GM04504 (cell line): ENCODE measurements around the gene GAL3ST1.
A peak's percentile ranks its signal among the peaks of the same experiment; 100 is the strongest.
"Not testable (repeated sequence)": the region's sequence is repeated elsewhere in the genome, so short reads cannot be mapped to it uniquely, and the experiment has no call there.

Experiments used
- DNase-seq: peaks from one replicate; pipeline ENCODE4 v3.0.0-alpha.2; 2012; ENCODE audit warnings: low read depth

The GAL3ST1 gene

DNA sequence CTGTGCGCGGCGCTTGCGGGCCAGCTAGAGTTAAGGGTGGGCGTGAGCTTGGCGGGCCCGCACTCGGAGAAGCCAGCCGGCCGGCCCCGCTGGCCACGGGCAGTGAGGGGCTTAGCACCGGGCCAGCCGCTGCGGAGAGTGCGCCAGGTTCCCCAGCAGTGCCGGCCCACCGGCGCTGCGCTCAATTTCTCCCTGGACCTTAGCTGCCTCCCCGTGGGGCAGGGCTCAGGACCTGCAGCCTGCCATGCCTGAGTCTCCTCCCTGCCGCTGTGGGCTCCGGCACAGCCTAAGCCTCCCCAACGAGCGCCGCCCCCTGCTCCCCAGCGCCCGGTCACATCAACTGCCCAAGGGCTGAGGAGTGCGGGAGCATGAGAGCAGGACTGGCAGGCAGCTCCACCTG, 22.4 kb upstream of the GAL3ST1 start:
- no peak for DNase-seq

DNA sequence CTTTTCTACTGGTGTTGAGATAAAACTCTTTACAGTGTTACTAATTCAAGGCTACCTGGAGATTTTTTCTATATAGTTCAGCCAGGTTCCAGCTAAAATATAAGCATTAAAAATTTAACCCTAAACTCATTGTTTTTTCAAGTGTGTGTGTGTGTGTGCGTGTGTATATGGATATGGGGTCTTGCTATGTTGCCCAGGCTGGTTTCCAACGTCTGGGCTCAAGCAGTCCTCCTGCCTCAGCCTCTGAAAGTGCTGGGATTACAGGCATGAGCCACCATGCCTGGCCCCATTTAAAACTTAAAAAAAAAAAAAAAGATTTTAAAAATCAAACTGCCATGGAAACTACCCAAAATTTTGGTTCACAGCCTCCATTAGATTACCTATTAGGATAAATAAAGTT, 21.7 kb upstream of the GAL3ST1 start:
- DNase-seq = no peak

DNA sequence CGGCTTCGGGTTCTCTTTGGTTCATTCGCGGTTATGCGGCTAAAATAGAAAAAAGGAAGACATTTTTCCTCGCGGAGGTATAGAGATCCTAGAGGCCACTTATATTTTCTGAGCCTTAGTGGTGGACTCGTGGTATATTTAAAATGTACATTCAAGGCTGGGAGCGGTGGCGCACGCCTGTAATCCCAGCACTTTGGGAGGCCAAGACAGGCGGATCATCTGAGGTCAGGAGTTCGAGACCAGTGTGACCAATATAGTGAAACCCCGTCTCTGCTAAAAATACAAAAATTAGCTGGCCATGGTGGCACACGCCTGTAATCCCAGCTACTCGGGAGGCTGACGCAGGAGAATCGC, 17.9 kb upstream of the GAL3ST1 start:
- DNase-seq = not testable (repeated sequence)

GRCh38 chr22:30591588-30592359, 17.3 kb upstream of the GAL3ST1 start, which contains the start of gene PES1:
Gene PES1, minus strand, starts transcription at chr22:30591910. Its CDS starts 77 bp downstream, at chr22:30591833.
- DNase-seq = peak; percentile 96

DNA sequence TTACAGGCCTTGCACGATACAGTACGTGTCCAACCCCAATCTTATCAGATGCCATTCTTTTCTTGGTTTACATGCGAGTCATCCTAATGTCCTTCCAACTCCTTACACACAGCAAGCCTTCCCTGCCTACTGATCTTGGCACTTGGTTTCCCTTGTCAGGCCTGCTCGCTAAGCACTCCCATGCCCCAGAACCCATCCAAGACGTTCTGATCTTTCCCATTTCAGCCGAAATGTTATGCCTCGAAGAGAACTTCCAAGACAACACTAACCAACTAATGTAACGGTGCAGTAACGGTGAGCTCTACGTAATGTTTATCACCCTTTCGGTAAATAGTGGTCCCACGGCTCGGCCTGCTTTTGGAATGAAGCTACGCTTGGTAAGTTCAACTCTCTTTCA, 16.7 kb upstream of the GAL3ST1 start:
- no peak for DNase-seq

DNA sequence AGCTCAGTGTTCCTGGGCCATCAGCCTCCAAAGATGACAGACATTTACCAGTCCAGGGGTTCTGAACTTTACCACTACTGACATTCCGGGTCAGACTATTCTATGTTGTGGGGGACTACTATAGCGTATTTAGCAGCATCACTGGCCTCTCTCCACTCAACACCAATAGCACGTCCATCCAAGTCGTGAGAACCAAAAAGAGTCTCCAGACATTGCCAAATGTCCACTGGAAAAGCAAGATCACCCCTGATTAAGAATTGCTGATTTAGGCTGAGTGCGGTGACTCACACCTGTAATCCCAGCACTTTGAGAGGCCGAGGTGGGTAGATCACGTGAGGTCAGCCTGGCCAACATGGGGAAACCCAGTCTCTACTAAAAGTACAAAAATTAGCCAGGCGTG, 11.9 kb upstream of the GAL3ST1 start:
- DNase-seq = no peak

DNA sequence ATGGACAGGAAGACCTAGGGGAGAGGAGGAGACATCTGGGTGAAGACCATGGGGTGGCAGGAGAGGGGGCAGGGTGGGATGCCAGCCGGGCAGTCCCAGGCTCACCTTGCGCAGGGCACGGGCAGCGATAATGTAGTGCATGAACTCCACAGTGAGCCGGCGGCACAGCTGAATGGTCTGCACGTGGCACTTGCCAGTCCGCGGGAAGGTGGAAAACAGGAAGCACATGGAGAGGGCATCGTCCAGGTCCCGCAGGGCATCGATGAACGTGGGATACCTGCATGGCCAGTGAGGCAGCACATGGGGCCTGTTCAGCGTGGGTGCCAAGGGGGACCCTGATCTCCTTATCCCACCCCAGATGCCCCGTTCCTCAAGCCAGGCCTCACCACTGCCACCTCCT, 10.0 kb upstream of the GAL3ST1 start:
- DNase-seq = no peak

GRCh38 chr22:30582788-30583545, 8.5 kb upstream of the GAL3ST1 start:
- DNase-seq = no peak

DNA sequence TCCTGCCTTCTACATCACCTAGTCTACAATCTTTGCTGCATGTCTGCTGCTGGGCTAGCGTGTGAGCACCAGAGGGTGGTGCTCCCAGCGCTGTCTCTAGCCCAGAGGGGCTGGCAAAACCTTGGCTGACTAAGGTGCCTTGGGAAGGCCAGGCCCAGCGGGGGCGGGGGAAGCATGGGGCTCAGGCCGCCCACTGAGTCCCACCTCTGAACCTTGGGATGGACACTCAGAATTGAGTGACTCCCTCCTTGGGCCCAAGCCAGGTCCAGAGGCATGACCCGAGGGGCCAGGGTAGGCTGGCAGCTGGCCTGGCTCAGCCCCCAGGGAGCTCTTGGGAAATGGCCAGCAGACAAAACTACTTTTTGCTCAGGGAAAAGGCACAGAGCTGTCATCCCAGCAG, 7.6 kb upstream of the GAL3ST1 start:
- no peak for DNase-seq

DNA sequence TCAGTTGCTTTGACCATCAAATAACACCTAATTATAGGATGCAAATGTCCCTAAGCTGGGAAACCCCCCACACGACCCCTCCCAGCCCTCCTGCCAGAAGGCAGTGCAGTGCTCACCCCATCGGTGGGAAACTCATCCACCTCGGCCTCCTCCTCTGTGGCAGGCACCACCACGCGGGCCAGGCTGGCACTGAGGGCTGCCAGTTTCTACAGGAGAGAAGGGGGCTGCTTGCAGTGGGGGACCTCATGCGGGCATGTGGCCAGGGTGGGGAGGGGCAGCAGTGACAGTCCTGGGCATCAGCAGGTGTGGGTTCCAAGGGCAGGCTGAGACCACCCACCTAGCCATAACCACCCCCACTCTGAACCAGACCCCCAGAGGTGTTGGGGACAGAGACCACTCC, 6.4 kb upstream of the GAL3ST1 start:
- no peak for DNase-seq

GRCh38 chr22:30578481-30578880, 4.0 kb upstream of the GAL3ST1 start:
- DNase-seq = no peak

GRCh38 chr22:30575859-30576258, 1.4 kb upstream of the GAL3ST1 start:
- DNase-seq = no peak

- DNase-seq = peak; percentile 12
Measured at GRCh38 chr22:30574997-30575671, 669 bp upstream of the GAL3ST1 start.

DNA sequence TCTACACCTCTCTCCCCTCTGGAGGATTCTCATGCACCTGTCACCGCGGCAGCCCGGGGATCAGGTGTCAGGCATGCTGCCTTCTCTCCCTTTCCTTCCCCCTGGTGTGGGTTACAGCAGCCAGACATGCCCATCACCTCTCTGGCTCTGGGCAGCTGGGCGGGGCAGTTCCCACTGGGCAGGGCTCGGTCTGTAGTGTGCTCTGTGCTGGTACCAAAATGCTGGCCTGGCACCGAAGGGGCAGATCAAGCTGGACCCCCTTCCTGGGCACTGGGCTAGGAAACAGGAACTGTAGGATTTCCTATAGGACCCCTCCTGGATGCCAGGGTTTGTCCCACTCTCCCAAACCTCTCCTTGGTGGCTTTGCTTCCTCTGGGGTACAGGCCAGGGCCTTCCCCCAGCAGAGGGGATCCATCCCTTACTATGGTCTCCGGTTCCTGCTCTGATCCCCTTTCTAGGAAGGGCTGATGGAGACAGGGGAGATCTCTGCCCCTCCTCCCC, 821 bp downstream of the GAL3ST1 start:
- DNase-seq = no peak

DNA sequence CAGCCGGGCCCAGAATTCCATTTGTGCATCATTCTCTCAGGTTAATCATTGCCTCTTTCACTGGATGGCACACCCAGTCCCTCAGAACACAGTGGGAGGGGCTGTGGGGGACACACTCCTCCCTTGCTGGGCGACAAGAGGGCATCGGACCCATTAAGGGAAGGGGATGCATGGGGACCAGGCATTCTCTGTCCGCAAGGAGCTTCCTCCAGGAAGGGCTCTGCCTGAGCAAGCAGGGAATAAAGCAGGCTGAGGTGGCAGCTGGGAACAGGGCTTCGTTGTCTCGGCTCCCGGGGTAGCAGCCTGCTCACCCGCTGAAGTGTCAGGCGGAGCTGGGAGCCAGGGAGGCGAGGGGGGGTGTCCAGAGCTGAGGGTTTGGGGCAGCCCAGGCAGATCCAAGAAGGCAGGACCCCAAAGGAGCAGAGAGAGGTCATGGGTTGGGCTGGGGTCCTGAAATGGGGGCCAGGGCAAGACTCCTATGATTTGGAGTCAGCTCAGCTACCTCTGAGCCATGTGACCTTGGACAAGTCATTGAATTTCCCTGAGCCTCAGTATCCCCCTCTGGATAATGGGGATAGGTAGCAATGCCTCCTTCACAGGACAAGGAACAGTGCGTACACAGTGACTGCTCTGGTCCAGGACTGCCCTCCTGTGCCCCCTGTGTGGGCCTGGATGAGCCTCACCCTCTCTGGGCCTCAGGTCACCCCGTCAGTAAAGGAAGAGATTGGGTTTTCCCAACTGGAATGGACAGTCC, 1.4 kb downstream of the GAL3ST1 start:
- no peak for DNase-seq

DNA sequence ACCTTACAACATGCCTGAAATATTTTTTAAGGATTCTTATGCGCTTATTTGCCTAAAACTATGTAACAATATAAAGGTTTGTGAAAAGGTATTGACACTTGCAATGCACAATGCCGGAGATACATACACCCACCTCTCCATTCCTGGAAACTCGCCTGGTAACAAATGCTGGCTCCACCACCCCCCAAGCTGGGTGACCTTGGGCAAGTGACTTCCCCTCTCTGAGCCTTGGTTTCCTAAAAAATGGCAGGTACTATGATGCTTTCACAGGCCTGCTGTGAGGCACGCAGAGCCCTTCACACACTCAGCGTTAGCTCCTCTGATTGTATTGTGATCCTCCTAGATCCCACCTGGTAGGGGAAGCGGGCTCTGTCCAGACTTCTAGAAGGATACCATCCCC, 2.3 kb downstream of the GAL3ST1 start:
- DNase-seq = no peak

GRCh38 chr22:30569674-30570202, 4.7 kb downstream of the GAL3ST1 start:
- no peak for DNase-seq

- DNase-seq = no peak
Measured at GRCh38 chr22:30568137-30568805, 6.2 kb downstream of the GAL3ST1 start.

- DNase-seq = not testable (repeated sequence)
Measured at GRCh38 chr22:30567277-30567676, 7.2 kb downstream of the GAL3ST1 start.

DNA sequence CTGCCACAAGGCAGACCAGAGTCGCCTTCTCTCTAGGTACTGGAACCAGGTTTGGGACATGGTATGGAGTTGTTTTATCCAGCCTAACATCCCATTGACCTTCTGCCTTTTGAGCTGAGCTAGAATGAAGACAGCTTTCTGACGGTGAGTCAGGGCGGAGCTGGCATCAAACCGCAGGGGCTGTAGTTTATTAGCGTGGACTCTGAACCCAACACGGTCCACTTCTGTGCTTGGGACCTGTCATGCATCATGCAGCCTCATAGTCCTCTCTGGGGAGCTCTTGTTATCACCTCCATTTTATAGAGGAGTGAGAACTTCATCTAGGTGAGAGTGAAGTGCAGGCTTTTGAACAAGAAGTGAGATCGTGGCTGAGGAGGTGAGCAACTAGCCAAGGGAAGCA, 8.3 kb downstream of the GAL3ST1 start:
- no peak for DNase-seq

GRCh38 chr22:30565341-30565740, 9.1 kb downstream of the GAL3ST1 start:
- DNase-seq = peak; percentile 40
